Stimulated activated CD4-positive, alpha-beta T cell treated with anti-CD3 and anti-CD28 coated beads, Interleukin-2, amount 100 ng/mL, for 4 hours (primary cell): ENCODE data around the gene GNA14.
"Not testable (repeated sequence)": the region's sequence is repeated elsewhere in the genome, so short reads cannot be mapped to it uniquely, and the experiment has no call there.

ENCODE experiments used
- DNase-seq: peaks from one replicate; pipeline ENCODE4 v3.0.0-alpha.2; 2020; ENCODE audit warnings: low read depth

The GNA14 gene

GRCh38 chr9:77648234-77649108 is at the start of gene GNA14:
TSS of gene GNA14 (minus strand) at chr9:77648322. CDS start at chr9:77647793, 529 bp downstream.
- DNase-seq = no peak

GRCh38 chr9:77697238-77697984 is 49.3 kb upstream of the GNA14 start:
- DNase-seq = no peak

- DNase-seq = not testable (repeated sequence)
Observed at GRCh38 chr9:77690723-77691122, 42.6 kb upstream of the GNA14 start.

GRCh38 chr9:77690119-77690518 is 42.0 kb upstream of the GNA14 start:
- not testable (repeated sequence) for DNase-seq

- DNase-seq = not testable (repeated sequence)
Observed at GRCh38 chr9:77687737-77688136, 39.6 kb upstream of the GNA14 start.

GRCh38 chr9:77680581-77680980 is 32.5 kb upstream of the GNA14 start:
- DNase-seq = no peak

GRCh38 chr9:77679661-77680368 is 31.7 kb upstream of the GNA14 start:
- no peak for DNase-seq

- DNase-seq = no peak
Observed at GRCh38 chr9:77679088-77679487, 31.0 kb upstream of the GNA14 start.

GRCh38 chr9:77677957-77678535 is 29.9 kb upstream of the GNA14 start:
- no peak for DNase-seq

GRCh38 chr9:77677397-77677796 is 29.3 kb upstream of the GNA14 start:
- no peak for DNase-seq

GRCh38 chr9:77673941-77674791 is 26.0 kb upstream of the GNA14 start:
- DNase-seq = no peak

GRCh38 chr9:77672183-77672582 is 24.1 kb upstream of the GNA14 start:
- DNase-seq = no peak

- DNase-seq = no peak
Observed at GRCh38 chr9:77667151-77667550, 19.0 kb upstream of the GNA14 start.

- no peak for DNase-seq
Observed at GRCh38 chr9:77663754-77664153, 15.6 kb upstream of the GNA14 start.

- DNase-seq = no peak
Observed at GRCh38 chr9:77661566-77662085, 13.5 kb upstream of the GNA14 start.

GRCh38 chr9:77659926-77660325 is 11.8 kb upstream of the GNA14 start:
- no peak for DNase-seq

- no peak for DNase-seq
Observed at GRCh38 chr9:77651203-77651602, 3.1 kb upstream of the GNA14 start.

- no peak for DNase-seq
Observed at GRCh38 chr9:77649109-77649812, 1.1 kb upstream of the GNA14 start.

GRCh38 chr9:77647267-77648233 is 572 bp downstream of the GNA14 start:
- DNase-seq = no peak
